HG03064 (cell line): Measurements from ENCODE around the gene USP17L18.
"Not testable (repeated sequence)": the region's sequence is repeated elsewhere in the genome, so short reads cannot be mapped to it uniquely, and the experiment has no call there.

Experiments used
- ATAC-seq: cut with Tn5 transposase; IDR thresholded peaks from one replicate; pipeline ENCODE4 v1.9.1; 2021; ENCODE audit warnings: low read depth; ENCODE audit not compliant: unreplicated experiment

USP17L18 gene

GRCh38 chr4:9247953-9248680 is at the start of gene USP17L18:
Gene USP17L18, plus strand, starts transcription at chr4:9248630. Its CDS starts 0 bp downstream, at chr4:9248630.
- not testable (repeated sequence) for ATAC-seq

- not testable (repeated sequence) for ATAC-seq
Measured at GRCh38 chr4:9210357-9210756, 38.1 kb upstream of the USP17L18 start, which contains the start of gene USP17L10. Gene USP17L10, plus strand, starts transcription at chr4:9210657. Its CDS starts 0 bp downstream, at chr4:9210657.

- not testable (repeated sequence) for ATAC-seq
Measured at GRCh38 chr4:9214701-9215100, 33.7 kb upstream of the USP17L18 start.

GRCh38 chr4:9215105-9215504 is 33.3 kb upstream of the USP17L18 start, which contains the start of gene USP17L11:
Gene USP17L11, plus strand, starts transcription at chr4:9215405. Its CDS starts 0 bp downstream, at chr4:9215405.
- ATAC-seq = not testable (repeated sequence)

- ATAC-seq = not testable (repeated sequence)
Measured at GRCh38 chr4:9219852-9220251, 28.6 kb upstream of the USP17L18 start, which contains the start of gene USP17L12. Gene USP17L12, plus strand, starts transcription at chr4:9220152. Its CDS starts 0 bp downstream, at chr4:9220152.

GRCh38 chr4:9224596-9224995 is 23.8 kb upstream of the USP17L18 start, which contains the start of gene USP17L13:
Gene USP17L13, plus strand, starts transcription at chr4:9224896. Its CDS starts 0 bp downstream, at chr4:9224896.
- ATAC-seq = not testable (repeated sequence)

- not testable (repeated sequence) for ATAC-seq
Measured at GRCh38 chr4:9230249-9230648, 18.2 kb upstream of the USP17L18 start.

GRCh38 chr4:9234085-9234484 is 14.3 kb upstream of the USP17L18 start, which contains the start of gene USP17L15:
Gene USP17L15, plus strand, starts transcription at chr4:9234385. Its CDS starts 0 bp downstream, at chr4:9234385.
- ATAC-seq = not testable (repeated sequence)

GRCh38 chr4:9238461-9238860 is 10.0 kb upstream of the USP17L18 start:
- not testable (repeated sequence) for ATAC-seq

- not testable (repeated sequence) for ATAC-seq
Measured at GRCh38 chr4:9243579-9243978, 4.9 kb upstream of the USP17L18 start, which contains the start of gene USP17L17. Gene USP17L17, plus strand, starts transcription at chr4:9243879. Its CDS starts 0 bp downstream, at chr4:9243879.

- not testable (repeated sequence) for ATAC-seq
Measured at GRCh38 chr4:9253078-9253477, 4.6 kb downstream of the USP17L18 start, which contains the start of gene USP17L19. Gene USP17L19, plus strand, starts transcription at chr4:9253378. Its CDS starts 0 bp downstream, at chr4:9253378.

GRCh38 chr4:9257824-9258223 is 9.4 kb downstream of the USP17L18 start, which contains the start of gene USP17L20:
Gene USP17L20, plus strand, starts transcription at chr4:9258124. Its CDS starts 0 bp downstream, at chr4:9258124.
- ATAC-seq = not testable (repeated sequence)

GRCh38 chr4:9262572-9262971 is 14.1 kb downstream of the USP17L18 start, which contains the start of gene USP17L21:
Gene USP17L21, plus strand, starts transcription at chr4:9262872. Its CDS starts 0 bp downstream, at chr4:9262872.
- not testable (repeated sequence) for ATAC-seq

- not testable (repeated sequence) for ATAC-seq
Measured at GRCh38 chr4:9267319-9267718, 18.9 kb downstream of the USP17L18 start, which contains the start of gene USP17L22. Gene USP17L22, plus strand, starts transcription at chr4:9267619. Its CDS starts 0 bp downstream, at chr4:9267619.

- ATAC-seq = not testable (repeated sequence)
Measured at GRCh38 chr4:9271719-9272118, 23.3 kb downstream of the USP17L18 start.
